C4-2B (cell line): ENCODE results near the gene RAMP3.

Experiments
- CTCF ChIP-seq: fragments of 450-650 bp; conservative IDR thresholded peaks from 2 replicates; pipeline ENCODE4 v1.5.1; 2017; ENCODE audit warnings: mild to moderate bottlenecking
- ZFX ChIP-seq: fragments of 450-650 bp; IDR thresholded peaks from 2 replicates; pipeline ENCODE4 v1.6.1; 2017

- no peak for TF ChIP-seq CTCF
- TF ChIP-seq ZFX = no peak
Measured at GRCh38 chr7:45130910-45131309, 26.7 kb upstream of the RAMP3 start.
